GM12878 (cell line): ENCODE results near the gene WNT9B. TPM values are rescaled to one million over a fixed set of nuclear protein-coding genes. Genes with fewer than 3 reads are reported as not detected.

ENCODE experiments used
- ATAC-seq: fragments of 200-7000 bp; cut with Tn5 transposase; 3 replicates; pipeline ENCODE4 v1.9.1; 2020; ENCODE audit warnings: mild to moderate bottlenecking, moderate library complexity
- BruUV-seq: library from RNA; stranded (reverse); fragments of 400-500 nt; replicated peaks from 2 replicates; lab custom pipeline; 2021; lab: Mats Ljungman, UMichigan
- CTCF ChIA-PET: fragments of 300-600 bp; sonication (Branson Sonifier 250); formaldehyde crosslinking; extraction: SDS; loops from one replicate; lab custom pipeline; 2021; ENCODE audit warnings: inconsistent platforms; lab: Yijun Ruan, JAX
- POLR2A ChIA-PET: fragments of 350-600 bp; formaldehyde crosslinking; extraction: SDS; loops from one replicate; lab custom pipeline; 2021; ENCODE audit warnings: inconsistent platforms; lab: Charles Lee
- RAD21 ChIA-PET: fragments of 300-600 bp; sonication (Branson Sonifier 250); formaldehyde crosslinking; loops from one replicate; lab custom pipeline; 2023; ENCODE audit warnings: antibody characterized with exemption; ENCODE audit not compliant: unreplicated experiment; lab: Charles Lee
- SMC1A ChIA-PET: fragments of 300-600 bp; sonication (Branson Sonifier 250); formaldehyde crosslinking; loops from one replicate; lab custom pipeline; 2023; ENCODE audit not compliant: unreplicated experiment, uncharacterized antibody; lab: Charles Lee
- DNase-seq: peaks from one replicate; pipeline ENCODE4 v3.0.0-alpha.2; 2011; ENCODE audit warnings: low read depth, low spot score
- FAIRE-seq: peaks from 3 replicates; lab custom pipeline; 2011; peaks lifted over from hg19 to GRCh38; lab: Jason Lieb, UNC
- H2AFZ ChIP-seq: 2 replicates; pipeline ENCODE4 v1.6.0; 2011; ENCODE audit warnings: low read depth, low read length, control low read depth; ENCODE audit not compliant: control insufficient read depth
- H3K27ac ChIP-seq: 2 replicates; pipeline ENCODE4 v1.5.1; 2011; ENCODE audit warnings: control low read depth; ENCODE audit not compliant: control insufficient read depth, insufficient read depth
- H3K27me3 ChIP-seq, 2 experiments: replicated peaks in 1 of 2; 2 replicates each; pipeline versions ENCODE4 v1.6.0 to v1.6.1; 2011; ENCODE audit warnings: low read length in 1 of 2; ENCODE audit not compliant: control insufficient read depth in 2 of 2, insufficient read depth in 2 of 2
- H3K36me3 ChIP-seq, 2 experiments: 2 replicates each; pipeline ENCODE4 v1.5.1; 2011; ENCODE audit warnings: low read length in 1 of 2; ENCODE audit not compliant: control insufficient read depth in 2 of 2, insufficient read depth in 2 of 2
- H3K4me1 ChIP-seq: 2 replicates; pipeline ENCODE4 v1.6.1; 2011; ENCODE audit warnings: mild to moderate bottlenecking, low read length, moderate library complexity, mixed read lengths; ENCODE audit not compliant: control insufficient read depth, insufficient read depth
- H3K4me2 ChIP-seq: 2 replicates; pipeline ENCODE4 v1.6.0; 2011; ENCODE audit warnings: control low read depth; ENCODE audit not compliant: control insufficient read depth, insufficient read depth
- H3K4me3 ChIP-seq: fragments of 200-600 bp; sonication (generic); 2 replicates; pipeline ENCODE4 v1.5.1; 2016
- H3K79me2 ChIP-seq: 2 replicates; pipeline ENCODE4 v1.6.0; 2011; ENCODE audit warnings: low read length; ENCODE audit not compliant: control insufficient read depth, insufficient read depth
- H3K9ac ChIP-seq: 2 replicates; pipeline ENCODE4 v1.8.0; 2011; ENCODE audit warnings: low read length, control low read depth, mixed read lengths; ENCODE audit not compliant: control insufficient read depth, insufficient read depth
- H3K9me3 ChIP-seq: replicated peaks from 3 replicates; pipeline ENCODE4 v1.5.1; 2011; ENCODE audit warnings: mild to moderate bottlenecking, low read length; ENCODE audit not compliant: control insufficient read depth, insufficient read depth
- H4K20me1 ChIP-seq: 2 replicates; pipeline ENCODE4 v1.6.0; 2011; ENCODE audit not compliant: control insufficient read depth, insufficient read depth
- BMI1 ChIP-seq: fragments of 450-650 bp; IDR thresholded peaks from 2 replicates; pipeline ENCODE4 v1.6.1; 2016; ENCODE audit warnings: mild to moderate bottlenecking, moderate library complexity, borderline replicate concordance
- EED ChIP-seq: sonication (generic); IDR thresholded peaks from 2 replicates; pipeline ENCODE4 v1.6.1; 2016; ENCODE audit warnings: antibody characterized with exemption, low read depth
- ETV6 ChIP-seq, 2 experiments: fragments of 450-650 bp in 1 of 2; IDR thresholded peaks in 1 of 2; conservative IDR thresholded peaks in 1 of 2; 2 replicates each; pipeline ENCODE4 v1.6.1; 2014; ENCODE audit warnings: antibody characterized with exemption in 1 of 2, borderline replicate concordance in 1 of 2, low read depth in 1 of 2, mild to moderate bottlenecking in 1 of 2, moderate library complexity in 1 of 2
- FOXM1 ChIP-seq: IDR thresholded peaks from 2 replicates; pipeline ENCODE4 v1.6.1; 2012; ENCODE audit warnings: low read depth, mild to moderate bottlenecking, inconsistent platforms, low read length, moderate library complexity
- HDAC2 ChIP-seq: fragments of 200-600 bp; sonication (generic); IDR thresholded peaks from 2 replicates; pipeline ENCODE4 v1.6.1; 2017
- IKZF2 ChIP-seq, 2 experiments: fragments of 450-650 bp; IDR thresholded peaks; 2 replicates each; pipeline ENCODE4 v1.6.1; 2017; ENCODE audit warnings: mild to moderate bottlenecking in 2 of 2, moderate library complexity in 2 of 2
- JUNB ChIP-seq: IDR thresholded peaks from 2 replicates; pipeline ENCODE4 v1.6.1; 2016; ENCODE audit warnings: antibody characterized with exemption, mild to moderate bottlenecking
- KAT2A ChIP-seq: conservative IDR thresholded peaks from 2 replicates; pipeline ENCODE4 v1.6.1; 2011; ENCODE audit warnings: low read depth, low read length; ENCODE audit not compliant: control insufficient read depth
- KLF5 ChIP-seq: fragments of 450-650 bp; IDR thresholded peaks from 2 replicates; pipeline ENCODE4 v1.6.1; 2014; ENCODE audit warnings: mild to moderate bottlenecking; ENCODE audit not compliant: partially characterized antibody
- NBN ChIP-seq: fragments of 450-650 bp; IDR thresholded peaks from 2 replicates; pipeline ENCODE4 v1.6.1; 2016
- NFYA ChIP-seq: IDR thresholded peaks from 2 replicates; pipeline ENCODE4 v1.6.1; 2011; ENCODE audit warnings: low read depth, mild to moderate bottlenecking, low read length, improper control_type of control experiment, borderline replicate concordance
- PAX5 ChIP-seq: IDR thresholded peaks from 2 replicates; pipeline ENCODE4 v1.6.1; 2011; ENCODE audit warnings: low read depth, low read length, borderline replicate concordance
- PML ChIP-seq: IDR thresholded peaks from 2 replicates; pipeline ENCODE4 v1.6.1; 2012; ENCODE audit warnings: low read length, inconsistent platforms
- SIX5 ChIP-seq: IDR thresholded peaks from 2 replicates; pipeline ENCODE4 v1.6.1; 2011; ENCODE audit warnings: mild to moderate bottlenecking, low read depth, low read length, moderate library complexity; ENCODE audit not compliant: severe bottlenecking
- SMAD5 ChIP-seq: IDR thresholded peaks from 2 replicates; pipeline ENCODE4 v1.6.1; 2016; ENCODE audit warnings: antibody characterized with exemption, low read depth
- STAT3 ChIP-seq: IDR thresholded peaks from 2 replicates; pipeline ENCODE4 v1.6.1; 2011; ENCODE audit warnings: low read depth, low read length, improper control_type of control experiment
- TARDBP ChIP-seq: IDR thresholded peaks from 2 replicates; pipeline ENCODE4 v1.6.1; 2016; ENCODE audit warnings: borderline replicate concordance
- ZNF207 ChIP-seq: fragments of 450-650 bp; IDR thresholded peaks from 2 replicates; pipeline ENCODE4 v1.6.1; 2014; ENCODE audit warnings: antibody characterized with exemption, mild to moderate bottlenecking, borderline replicate concordance
- in situ Hi-C: fragments of 300-500 bp; cut with MboI; formaldehyde crosslinking; loops from 9 replicates; pipeline ENCODE4 v1.14.3; 2018; ENCODE audit warnings: mixed read lengths
- intact Hi-C: fragments of 100-400 bp; cut with micrococcal nuclease; formaldehyde crosslinking; loops from one replicate; pipeline ENCODE4 v1.14.2; 2022; ENCODE audit not compliant: unreplicated experiment
- polyA plus RNA-seq, 11 experiments: library from polyadenylated mRNA; depleted of rRNA in 4 of 11; unstranded in 6 of 11; stranded (reverse) in 5 of 11; fragments of >200 nt; fragmentation: Nextera tagmentation in 4 of 11; fragmentation: Illumina TruSeq in 1 of 11; extraction: Ambion mirVana in 4 of 11; extraction: Trizol in 1 of 11; gene quantifications; 1 replicate in 1 of 11; 2 replicates in 10 of 11; pipeline versions ENCODE4 v1.2.1 to v1.2.3, GENCODE V29; 2011 to 2016; ENCODE audit warnings: inconsistent platforms in 2 of 11, missing spikeins in 2 of 11, low read depth in 1 of 11
- total RNA-seq, 4 experiments: library from RNA; depleted of rRNA in 3 of 4; stranded (reverse); fragments of >200 nt in 3 of 4; fragmentation: Illumina TruSeq in 1 of 4; extraction: Trizol in 1 of 4; gene quantifications; 2 replicates each; pipeline versions ENCODE4 v1.2.1 to v1.2.3, GENCODE V29; 2013 to 2021
- TF ChIP-seq, protein P1 (sequence below): IDR thresholded peaks from 2 replicates; pipeline ENCODE4 v1.6.1; 2011; ENCODE audit warnings: borderline replicate concordance, low read depth, mild to moderate bottlenecking, moderate library complexity, low read length; ENCODE audit not compliant: insufficient read depth, poor library complexity, severe bottlenecking

The WNT9B gene
- total and polyA plus RNA-seq, 10 of the 15 experiments (the other 5 are each of a cell fraction or from before 2014, with no cell fraction given): not detected

DNA sequence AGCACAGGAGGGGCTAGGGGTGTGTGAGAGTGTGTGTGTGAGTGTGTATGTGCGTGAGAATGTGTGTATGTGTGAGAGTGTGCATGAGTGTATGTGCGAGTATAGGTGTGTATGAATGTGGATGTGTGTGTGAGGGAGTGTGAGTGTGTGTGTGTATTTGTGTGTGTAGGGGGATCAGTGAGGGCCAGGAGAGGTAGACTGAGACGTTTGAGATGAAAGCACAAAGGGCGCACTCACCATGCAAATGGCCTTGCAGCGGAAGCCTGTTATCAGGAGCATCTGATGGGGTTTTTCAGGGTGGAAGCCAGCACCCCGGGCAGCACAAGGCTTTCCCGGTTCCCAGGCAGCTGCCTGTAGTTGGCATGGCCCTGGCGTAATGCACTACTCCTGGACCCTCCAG lies 14.9 kb downstream of the WNT9B start (continued):
- TF ChIP-seq PAX5: no peak
- TF ChIP-seq STAT3: no peak
- no peak for TF ChIP-seq ETV6 (conservative IDR thresholded peaks at IDR 0.05 in 1 of 2, IDR thresholded peaks at IDR 0.05 in 1 of 2; ENCODE audit: borderline replicate concordance in 1 of 2, low read depth in 1 of 2)
- TF ChIP-seq JUNB: no peak

DNA sequence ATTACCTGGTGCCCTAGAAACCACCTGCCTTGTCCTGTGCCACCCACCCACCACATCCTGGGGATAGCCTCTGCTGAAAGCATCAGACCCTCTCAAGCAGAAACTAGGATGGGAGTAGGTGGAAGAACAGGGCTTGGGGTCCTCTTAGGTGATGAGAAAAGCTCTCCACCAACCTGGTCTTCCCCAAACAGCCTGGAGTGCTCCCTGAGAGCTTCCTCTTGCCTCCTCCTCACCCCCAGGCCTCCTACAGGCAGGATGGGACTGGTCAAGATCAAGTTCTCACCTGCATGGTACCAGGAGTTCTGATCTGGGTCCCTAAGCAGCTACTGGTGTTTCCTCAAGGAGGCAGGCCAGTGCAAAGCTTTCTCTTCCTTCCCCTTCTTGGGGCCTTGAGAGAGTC lies 15.4 kb downstream of the WNT9B start:
- intact Hi-C loops: no loop called here
- no peaks in the 10 kb centered on the region for H3K4me1 ChIP-seq
- peaks cover 0 to 2% of the 10 kb centered on the region in 2 experiments; a peak in 2 of 4 replicates for H3K27me3 ChIP-seq
- H3K9me3 ChIP-seq: no peaks in the 10 kb centered on the region
- no peaks in the 10 kb centered on the region for H4K20me1 ChIP-seq
- no peak overlapping the region for H3K4me3 ChIP-seq
- H3K27ac ChIP-seq: no peak overlapping the region
- TF ChIP-seq, protein P1, sequence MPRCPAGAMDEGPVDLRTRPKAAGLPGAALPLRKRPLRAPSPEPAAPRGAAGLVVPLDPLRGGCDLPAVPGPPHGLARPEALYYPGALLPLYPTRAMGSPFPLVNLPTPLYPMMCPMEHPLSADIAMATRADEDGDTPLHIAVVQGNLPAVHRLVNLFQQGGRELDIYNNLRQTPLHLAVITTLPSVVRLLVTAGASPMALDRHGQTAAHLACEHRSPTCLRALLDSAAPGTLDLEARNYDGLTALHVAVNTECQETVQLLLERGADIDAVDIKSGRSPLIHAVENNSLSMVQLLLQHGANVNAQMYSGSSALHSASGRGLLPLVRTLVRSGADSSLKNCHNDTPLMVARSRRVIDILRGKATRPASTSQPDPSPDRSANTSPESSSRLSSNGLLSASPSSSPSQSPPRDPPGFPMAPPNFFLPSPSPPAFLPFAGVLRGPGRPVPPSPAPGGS: no peak
- TF ChIP-seq ZNF207 (no peak), PML (no peak), SMAD5 (no peak), KLF5 (no peak), BMI1 (no peak), KAT2A (no peak), NBN (no peak), SIX5 (no peak), TARDBP (no peak), IKZF2 (IDR thresholded peaks at IDR 0.05) (no peak), EED (no peak), FOXM1 (no peak), NFYA (no peak), HDAC2 (no peak)
- no peak overlapping the region for H2AFZ ChIP-seq
- CTCF ChIA-PET: interaction anchor here (0.9 kb wide), 1 partner anchor 31 kb away, joined by 3 read pairs; no protein-coding TSS in a partner anchor
- ATAC-seq: no peak
- SMC1A ChIA-PET: no interaction called here
- DNase-seq: no peak
- in situ Hi-C loops: no loop called here
- BruUV-seq: no TSS peak
- H3K36me3 ChIP-seq: no peaks in the 10 kb centered on the region
- FAIRE-seq: no peak
- H3K4me2 ChIP-seq: no peak overlapping the region
- RAD21 ChIA-PET: no interaction called here
- H3K79me2 ChIP-seq: no peaks in the 10 kb centered on the region
- POLR2A ChIA-PET: interaction anchor here (0.5 to 0.6 kb wide), 2 partner anchors 106 to 248 kb away, joined by 3 read pairs; no protein-coding TSS in a partner anchor
- no peak overlapping the region for H3K9ac ChIP-seq
